Astrocyte (in vitro differentiated cells and primary cell): Measurements from ENCODE around the gene SPATA31D3. TPM values are rescaled to one million over a fixed set of nuclear protein-coding genes. Genes with fewer than 3 reads are reported as not detected.

Source experiments
- DNase-seq: peaks from one replicate; pipeline ENCODE4 v3.0.0-alpha.2; 2010; ENCODE audit warnings: low read depth
- FAIRE-seq: peaks from 2 replicates; lab custom pipeline; 2011; peaks lifted over from hg19 to GRCh38; lab: Jason Lieb, UNC
- H2AFZ ChIP-seq: 2 replicates; pipeline ENCODE4 v1.6.0; 2012; ENCODE audit warnings: low read depth, low read length, inconsistent platforms
- H3K27ac ChIP-seq: 2 replicates; pipeline ENCODE4 v1.5.1; 2011; ENCODE audit warnings: low read depth, low read length, inconsistent platforms
- H3K27me3 ChIP-seq: 2 replicates; pipeline ENCODE4 v1.6.0; 2011; ENCODE audit warnings: low read length, inconsistent platforms; ENCODE audit not compliant: insufficient read depth
- H3K36me3 ChIP-seq: 2 replicates; pipeline ENCODE4 v1.5.1; 2011; ENCODE audit warnings: low read length, inconsistent platforms; ENCODE audit not compliant: insufficient read depth
- H3K4me1 ChIP-seq: 2 replicates; pipeline ENCODE4 v1.5.1; 2011; ENCODE audit warnings: low read length, inconsistent platforms; ENCODE audit not compliant: insufficient read depth
- H3K4me2 ChIP-seq: 2 replicates; pipeline ENCODE4 v1.6.0; 2012; ENCODE audit warnings: low read length, inconsistent platforms
- H3K4me3 ChIP-seq: 2 replicates; pipeline ENCODE4 v1.5.1; 2011; ENCODE audit warnings: low read depth, mild to moderate bottlenecking, low read length, inconsistent platforms; ENCODE audit not compliant: insufficient read depth
- H3K79me2 ChIP-seq: 2 replicates; pipeline ENCODE4 v1.6.0; 2012; ENCODE audit warnings: mild to moderate bottlenecking, low read length, inconsistent platforms; ENCODE audit not compliant: insufficient read depth
- H3K9ac ChIP-seq: 2 replicates; pipeline ENCODE4 v1.6.0; 2012; ENCODE audit warnings: mild to moderate bottlenecking, low read length, inconsistent platforms
- H3K9me3 ChIP-seq: 2 replicates; pipeline ENCODE4 v1.5.1; 2012; ENCODE audit warnings: low read depth, mild to moderate bottlenecking, low read length, inconsistent platforms; ENCODE audit not compliant: insufficient read depth
- H4K20me1 ChIP-seq: 2 replicates; pipeline ENCODE4 v1.6.0; 2012; ENCODE audit warnings: low read length, inconsistent platforms; ENCODE audit not compliant: insufficient read depth
- H3K27ac Mint-ChIP-seq: one replicate; pipeline ENCODE4 v1.8.0; 2021; ENCODE audit warnings: mild to moderate bottlenecking, mixed read lengths; ENCODE audit not compliant: unreplicated experiment
- H3K27me3 Mint-ChIP-seq: one replicate; pipeline ENCODE4 v1.8.0; 2021; ENCODE audit warnings: low read depth, mixed read lengths; ENCODE audit not compliant: unreplicated experiment
- H3K36me3 Mint-ChIP-seq: one replicate; pipeline ENCODE4 v1.8.0; 2021; ENCODE audit warnings: low read depth, mixed read lengths; ENCODE audit not compliant: unreplicated experiment
- H3K4me1 Mint-ChIP-seq: one replicate; pipeline ENCODE4 v1.8.0; 2021; ENCODE audit warnings: low read depth, mixed read lengths; ENCODE audit not compliant: unreplicated experiment
- H3K4me3 Mint-ChIP-seq: one replicate; pipeline ENCODE4 v1.8.0; 2021; ENCODE audit warnings: mild to moderate bottlenecking, moderate library complexity, mixed read lengths; ENCODE audit not compliant: unreplicated experiment
- H3K9me3 Mint-ChIP-seq: one replicate; pipeline ENCODE4 v1.8.0; 2021; ENCODE audit warnings: mild to moderate bottlenecking, mixed read lengths; ENCODE audit not compliant: unreplicated experiment
- CTCF ChIP-seq: IDR thresholded peaks from 2 replicates; pipeline ENCODE4 v1.5.1; 2011; ENCODE audit warnings: low read depth, mild to moderate bottlenecking, inconsistent platforms, low read length, moderate library complexity; ENCODE audit not compliant: insufficient read depth
- EZH2 ChIP-seq: IDR thresholded peaks from 2 replicates; pipeline ENCODE4 v1.6.1; 2012; ENCODE audit warnings: mild to moderate bottlenecking, low read length, inconsistent platforms; ENCODE audit not compliant: insufficient read depth
- total RNA-seq: library from RNA; stranded (reverse); gene quantifications from 2 replicates; pipeline ENCODE4 v1.2.1, GENCODE V29; 2021

SPATA31D3 gene
- total RNA-seq, 1 donor from 2014 or later, result not detected

DNA sequence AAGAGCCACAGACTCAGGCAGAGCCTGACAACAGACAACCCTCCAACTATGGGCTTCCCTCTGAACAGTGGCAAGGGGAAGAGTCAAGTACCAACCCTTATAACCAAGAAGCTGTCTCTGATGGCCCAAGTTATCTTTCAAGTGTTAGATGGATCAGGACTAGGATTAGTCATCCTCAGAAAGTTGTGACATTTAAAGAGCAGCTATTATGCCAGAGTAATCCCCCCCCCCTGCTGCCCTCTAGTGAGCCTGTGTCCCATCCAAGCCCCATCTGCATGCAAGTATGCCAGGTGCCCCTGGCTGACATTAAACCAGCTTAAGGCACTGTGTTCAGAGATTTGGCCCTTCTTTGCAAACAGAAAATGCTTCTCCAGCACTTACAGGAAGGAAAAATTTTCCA is 28.4 kb downstream of the SPATA31D3 start:
- H3K27me3 Mint-ChIP-seq, result peaks cover 13% of the 10 kb centered on the region
- Histone ChIP-seq H3K36me3 (no peaks in the 10 kb centered on the region), H2AFZ (no peak overlapping the region), H3K27ac (no peak overlapping the region), H3K4me3 (no peak overlapping the region), H3K79me2 (no peaks in the 10 kb centered on the region), H3K4me1 (no peaks in the 10 kb centered on the region), H4K20me1 (no peaks in the 10 kb centered on the region), H3K27me3 (no peaks in the 10 kb centered on the region), H3K9me3 (no peaks in the 10 kb centered on the region), H3K9ac (no peak overlapping the region), H3K4me2 (no peak overlapping the region)
- H3K4me1 Mint-ChIP-seq, result no peaks in the 10 kb centered on the region
- FAIRE-seq (no peak), DNase-seq (no peak)
- TF ChIP-seq CTCF (no peak), EZH2 (no peak)
- no peaks in the 10 kb centered on the region for H3K36me3 Mint-ChIP-seq
- no peak overlapping the region for H3K27ac Mint-ChIP-seq
- H3K4me3 Mint-ChIP-seq, result no peak overlapping the region
- H3K9me3 Mint-ChIP-seq, result peaks cover 14% of the 10 kb centered on the region

GRCh38 chr9:81974764-81975163 is 31.5 kb downstream of the SPATA31D3 start:
- H3K9me3 Mint-ChIP-seq, result peaks cover 11% of the 10 kb centered on the region

More at GRCh38 chr9:81974764-81975163, 31.5 kb downstream of the SPATA31D3 start:
- Histone ChIP-seq H3K4me1 (no peaks in the 10 kb centered on the region), H3K27ac (no peak overlapping the region), H3K4me3 (no peak overlapping the region), H4K20me1 (no peaks in the 10 kb centered on the region), H3K27me3 (no peaks in the 10 kb centered on the region), H3K79me2 (no peaks in the 10 kb centered on the region), H3K36me3 (no peaks in the 10 kb centered on the region), H3K9me3 (no peaks in the 10 kb centered on the region), H3K4me2 (no peak overlapping the region), H2AFZ (no peak overlapping the region), H3K9ac (no peak overlapping the region)
- no peak overlapping the region for H3K4me3 Mint-ChIP-seq
- no peaks in the 10 kb centered on the region for H3K4me1 Mint-ChIP-seq
- H3K27me3 Mint-ChIP-seq, result peaks cover 13% of the 10 kb centered on the region
- H3K36me3 Mint-ChIP-seq, result no peaks in the 10 kb centered on the region
- DNase-seq, result no peak
- FAIRE-seq, result no peak
- TF ChIP-seq EZH2, result no peak
- no peak for TF ChIP-seq CTCF
- no peak overlapping the region for H3K27ac Mint-ChIP-seq
